ENCODE measurements around the gene GLOD4.

GLOD4 gene

GRCh38 chr17:718075-718474 lies 64.0 kb downstream of the GLOD4 start:
- no peaks in the 10 kb centered on the region for H3K36me3 ChIP-seq (ENCODE audit: control insufficient read depth in 1 of 2, insufficient read depth in 2 of 2, low read length in 2 of 2)
- H4K8ac ChIP-seq (ENCODE audit: low read depth, low read length) = no peak overlapping the region
- no CpG with 5 or more reads among the region's 5 CpGs for WGBS (ENCODE audit: extremely low coverage, insufficient coverage, insufficient read length)
- no peak overlapping the region for H4K91ac ChIP-seq (ENCODE audit: low read depth, low read length)
- H2BK120ac ChIP-seq (ENCODE audit: insufficient read depth, low read length, poor library complexity) = no peak overlapping the region
- no peak overlapping the region for H3K23ac ChIP-seq (ENCODE audit: low read length)
- peaks cover 2% of the 10 kb centered on the region for H3K79me2 ChIP-seq (ENCODE audit: control insufficient read depth, insufficient read depth, low read length, poor library complexity)
- H3K4me3 ChIP-seq (ENCODE audit: low read depth, low read length) = no peak overlapping the region
- no peak overlapping the region for H3K4me2 ChIP-seq (ENCODE audit: low read length)
- no peak overlapping the region for H3K27ac ChIP-seq (ENCODE audit: low read depth, low read length)
- H3K27me3 ChIP-seq (ENCODE audit: insufficient read depth, low read length) = no peaks in the 10 kb centered on the region
- no peak overlapping the region for H2AFZ ChIP-seq (ENCODE audit: insufficient read depth, low read length, poor library complexity)
- H3K79me1 ChIP-seq (ENCODE audit: low read length) = peaks cover 6% of the 10 kb centered on the region
- no peak overlapping the region for H3K9ac ChIP-seq (ENCODE audit: low read length)
- H2BK12ac ChIP-seq (ENCODE audit: low read length) = no peak overlapping the region
- H3K9me3 ChIP-seq (ENCODE audit: insufficient read depth, low read depth, low read length) = no peaks in the 10 kb centered on the region
- H2AK5ac ChIP-seq (ENCODE audit: low read length) = no peak overlapping the region
- H3K18ac ChIP-seq (ENCODE audit: low read length) = no peak overlapping the region
- no peak for DNase-seq
- H3K14ac ChIP-seq (ENCODE audit: low read length) = no peak overlapping the region
- H3K4ac ChIP-seq (ENCODE audit: low read depth, low read length) = no peak overlapping the region
- no peak overlapping the region for H4K12ac ChIP-seq (ENCODE audit: low read depth, low read length)
- peaks cover 0 to 4% of the 10 kb centered on the region in 2 experiments for H3K4me1 ChIP-seq (ENCODE audit: control insufficient read depth in 1 of 2, insufficient read depth in 2 of 2, low read length in 2 of 2)
- H2BK5ac ChIP-seq (ENCODE audit: low read depth, low read length, poor library complexity) = no peak overlapping the region
